ENCODE results near the gene METTL9.
"Not testable (repeated sequence)": the region's sequence is repeated elsewhere in the genome, so short reads cannot be mapped to it uniquely, and the experiment has no call there.

METTL9 gene

GRCh38 chr16:21599122-21600030 is at the start of gene METTL9:
Gene METTL9 (plus strand): TSS chr16:21599577. CDS start chr16:21599734, 157 bp downstream.
- peak; percentile 71 for DNase-seq (ENCODE audit: low read depth)

GRCh38 chr16:21549975-21550374 is 49.4 kb upstream of the METTL9 start:
- DNase-seq (ENCODE audit: low read depth): not testable (repeated sequence)

GRCh38 chr16:21550435-21550834 is 48.9 kb upstream of the METTL9 start:
- DNase-seq (ENCODE audit: low read depth): not testable (repeated sequence)

- DNase-seq (ENCODE audit: low read depth): not testable (repeated sequence)
Observed at GRCh38 chr16:21551076-21551475, 48.3 kb upstream of the METTL9 start.

- not testable (repeated sequence) for DNase-seq (ENCODE audit: low read depth)
Observed at GRCh38 chr16:21551600-21551999, 47.8 kb upstream of the METTL9 start.

- not testable (repeated sequence) for DNase-seq (ENCODE audit: low read depth)
Observed at GRCh38 chr16:21553481-21554296, 45.7 kb upstream of the METTL9 start.

- DNase-seq (ENCODE audit: low read depth): no peak
Observed at GRCh38 chr16:21554795-21555585, 44.4 kb upstream of the METTL9 start.

- not testable (repeated sequence) for DNase-seq (ENCODE audit: low read depth)
Observed at GRCh38 chr16:21555621-21556020, 43.8 kb upstream of the METTL9 start.

GRCh38 chr16:21556026-21556595 is 43.3 kb upstream of the METTL9 start:
- not testable (repeated sequence) for DNase-seq (ENCODE audit: low read depth)

GRCh38 chr16:21556651-21557241 is 42.6 kb upstream of the METTL9 start:
- DNase-seq (ENCODE audit: low read depth): not testable (repeated sequence)

GRCh38 chr16:21560462-21560861 is 38.9 kb upstream of the METTL9 start:
- no peak for DNase-seq (ENCODE audit: low read depth)

GRCh38 chr16:21563676-21564075 is 35.7 kb upstream of the METTL9 start:
- no peak for DNase-seq (ENCODE audit: low read depth)

- DNase-seq (ENCODE audit: low read depth): not testable (repeated sequence)
Observed at GRCh38 chr16:21564367-21564766, 35.0 kb upstream of the METTL9 start.

GRCh38 chr16:21565507-21565860 is 33.9 kb upstream of the METTL9 start:
- DNase-seq (ENCODE audit: low read depth): no peak

- DNase-seq (ENCODE audit: low read depth): no peak
Observed at GRCh38 chr16:21565861-21566669, 33.3 kb upstream of the METTL9 start.

GRCh38 chr16:21566891-21567414 is 32.4 kb upstream of the METTL9 start:
- no peak for DNase-seq (ENCODE audit: low read depth)

- DNase-seq (ENCODE audit: low read depth): not testable (repeated sequence)
Observed at GRCh38 chr16:21567496-21567895, 31.9 kb upstream of the METTL9 start.

GRCh38 chr16:21568502-21569189 is 30.7 kb upstream of the METTL9 start:
- no peak for DNase-seq (ENCODE audit: low read depth)

- no peak for DNase-seq (ENCODE audit: low read depth)
Observed at GRCh38 chr16:21570676-21571017, 28.7 kb upstream of the METTL9 start.

- DNase-seq (ENCODE audit: low read depth): not testable (repeated sequence)
Observed at GRCh38 chr16:21573506-21573905, 25.9 kb upstream of the METTL9 start.

Measured in non-pigmented ciliary epithelial cell (primary cell).